Pancreas (tissue), 10 donors: ENCODE data around the gene CHST11. TPM values are rescaled to one million over a fixed set of nuclear protein-coding genes. Genes with fewer than 3 reads are reported as not detected.
"Not testable (repeated sequence)": the region's sequence is repeated elsewhere in the genome, so short reads cannot be mapped to it uniquely, and the experiment has no call there.

Experiments
- ATAC-seq, 4 donors: fragments of 200-7000 bp; cut with Tn5 transposase; one replicate each; pipeline versions ENCODE4 v1.8.0 to v1.9.1; 2020; ENCODE audit warnings: mild to moderate bottlenecking in 4 of 4, moderate library complexity in 4 of 4
- DNase-seq, 6 donors: peaks; one replicate each; pipeline ENCODE4 v3.0.0-alpha.2; 2020
- FAIRE-seq: peaks from 2 replicates; lab custom pipeline; 2012; peaks lifted over from hg19 to GRCh38; lab: Jason Lieb, UNC
- H3K27ac ChIP-seq, 4 donors: fragments of 200-600 bp; sonication (generic); 1 replicate in 3 of 4; 2 replicates in 1 of 4; pipeline versions ENCODE4 v1.5.0 to v1.8.0; 2020
- H3K27me3 ChIP-seq, 4 donors: fragments of 200-600 bp; one replicate each; pipeline ENCODE4 v1.8.0; 2021
- H3K36me3 ChIP-seq, 3 donors: fragments of 200-600 bp; sonication (generic) in 1 of 3; one replicate each; pipeline versions ENCODE4 v1.5.0 to v1.8.0; 2020 to 2021
- H3K4me1 ChIP-seq, 3 donors: fragments of 200-600 bp; one replicate each; pipeline ENCODE4 v1.8.0; 2021
- H3K4me3 ChIP-seq, 4 donors: fragments of 200-600 bp; sonication (generic) in 2 of 4; one replicate each; pipeline versions ENCODE4 v1.5.0 to v1.8.0; 2020 to 2021
- H3K9me3 ChIP-seq, 4 donors: fragments of 200-600 bp; one replicate each; pipeline ENCODE4 v1.8.0; 2021
- WGBS, 2 donors: extraction: QIAGEN DNeasy Blood & Tissue Kit; methylation state at CpG; one replicate each; pipeline ENCODE4 v1.1.7; 2013; 5-methylcytosine and 5-hydroxymethylcytosine counted together
- intact Hi-C, 3 donors: fragments of 100-400 bp; cut with DNase I; formaldehyde crosslinking; loops; one replicate each; pipeline versions ENCODE4 v1.11.1 to v1.14.2; 2022
- polyA plus RNA-seq, 2 donors: library from polyadenylated mRNA; stranded (reverse); fragments of 200-250 nt; gene quantifications; one replicate each; pipeline ENCODE4 v1.2.3, GENCODE V29; 2013
- total RNA-seq, 6 donors: library from RNA; stranded (reverse); fragmentation: NEBNext Ultra II Directional in 4 of 6; extraction: Animal tissue kit (Norgen Biotek cat#: 25700) in 4 of 6; gene quantifications; one replicate each; pipeline versions ENCODE4 v1.2.1 to v1.2.4, GENCODE V29; 2021 to 2023
- TF ChIP-seq, protein P1 (sequence below), 4 donors: fragments of 200-600 bp; sonication (generic) in 3 of 4; IDR thresholded peaks; one replicate each; pipeline versions ENCODE4 v1.5.0 to v1.8.0; 2021; ENCODE audit warnings: antibody characterized with exemption in 4 of 4
- donor health status: healthy with polysubstance abuse.
- donor health status: DM: no; HTN: no; CAD: no; lungs with moderate emphysema.
- donor health status: DM: no; HTN: no; CAD: no.
- donor health status: control.
- donor health status: control.
- donor health status: Bipolar disorder and iron deficiency.
- donor health status: DM: yes; HTN: yes; CAD: no.
- donor health status: DM: no; HTN: no; CAD: no.
- donor health status: DM: no; HTN: no; CAD: no.
- donor health status: DM: yes; HTN: yes; CAD: no.

Gene CHST11
- total and polyA plus RNA-seq, 8 donors = 1.1 to 14.8 (median 7.8) TPM

DNA sequence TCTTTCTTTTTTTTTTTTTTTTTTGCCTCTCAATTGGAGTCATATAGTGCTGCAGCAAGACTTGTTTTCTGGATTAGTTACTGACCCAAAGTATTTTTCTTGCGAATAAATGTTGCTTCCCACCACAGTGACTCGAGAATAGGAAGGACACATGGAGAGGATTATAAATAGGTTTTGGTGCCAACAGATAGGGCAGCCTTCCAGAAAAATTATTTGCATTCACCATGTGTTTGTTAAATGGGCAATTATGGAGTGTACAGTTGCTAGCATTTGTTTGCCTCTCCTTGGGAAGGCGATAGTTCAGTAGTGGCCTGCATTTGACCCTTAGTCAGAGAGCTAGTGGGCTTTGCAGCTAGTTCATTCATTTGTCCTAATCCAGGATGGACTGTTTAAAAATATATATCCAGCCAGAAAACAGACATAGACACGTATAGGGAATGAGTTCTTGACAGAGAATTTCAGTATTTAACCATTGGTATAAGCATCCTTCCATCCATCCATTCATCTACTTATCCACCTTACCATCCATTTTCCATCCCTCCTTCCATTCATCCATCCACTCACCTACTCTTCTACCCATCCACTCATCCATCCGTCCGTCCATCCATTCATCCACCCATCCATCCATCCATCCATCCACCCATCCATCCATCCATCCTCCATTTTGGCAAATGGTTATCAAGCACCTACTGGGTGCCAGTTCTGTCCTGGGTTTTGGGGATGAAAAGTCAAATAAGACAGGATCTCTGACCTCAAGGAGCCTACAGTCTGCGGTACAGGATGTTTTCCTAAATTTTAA, 67.5 kb downstream of the CHST11 start:
- TF ChIP-seq, protein P1, sequence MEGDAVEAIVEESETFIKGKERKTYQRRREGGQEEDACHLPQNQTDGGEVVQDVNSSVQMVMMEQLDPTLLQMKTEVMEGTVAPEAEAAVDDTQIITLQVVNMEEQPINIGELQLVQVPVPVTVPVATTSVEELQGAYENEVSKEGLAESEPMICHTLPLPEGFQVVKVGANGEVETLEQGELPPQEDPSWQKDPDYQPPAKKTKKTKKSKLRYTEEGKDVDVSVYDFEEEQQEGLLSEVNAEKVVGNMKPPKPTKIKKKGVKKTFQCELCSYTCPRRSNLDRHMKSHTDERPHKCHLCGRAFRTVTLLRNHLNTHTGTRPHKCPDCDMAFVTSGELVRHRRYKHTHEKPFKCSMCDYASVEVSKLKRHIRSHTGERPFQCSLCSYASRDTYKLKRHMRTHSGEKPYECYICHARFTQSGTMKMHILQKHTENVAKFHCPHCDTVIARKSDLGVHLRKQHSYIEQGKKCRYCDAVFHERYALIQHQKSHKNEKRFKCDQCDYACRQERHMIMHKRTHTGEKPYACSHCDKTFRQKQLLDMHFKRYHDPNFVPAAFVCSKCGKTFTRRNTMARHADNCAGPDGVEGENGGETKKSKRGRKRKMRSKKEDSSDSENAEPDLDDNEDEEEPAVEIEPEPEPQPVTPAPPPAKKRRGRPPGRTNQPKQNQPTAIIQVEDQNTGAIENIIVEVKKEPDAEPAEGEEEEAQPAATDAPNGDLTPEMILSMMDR (IDR thresholded peaks at IDR 0.05) = no peak
- Histone ChIP-seq H3K9me3 (no peaks in the 10 kb centered on the region), H3K36me3 (no peaks in the 10 kb centered on the region), H3K27ac (peak overlapping the region in 1 of 4 donors; percentile 16), H3K4me1 (peaks cover 9 to 24% (median 12%) of the 10 kb centered on the region in 3 donors), H3K4me3 (no peak overlapping the region), H3K27me3 (no peaks in the 10 kb centered on the region)
- intact Hi-C loops = no loop called here
- no peak for DNase-seq
- 44 to 52% methylated on average over 7 of the region's 7 CpGs for WGBS, 2 donors
- peak; percentile 30 to 63 (median 51) for ATAC-seq
- FAIRE-seq = no peak

DNA sequence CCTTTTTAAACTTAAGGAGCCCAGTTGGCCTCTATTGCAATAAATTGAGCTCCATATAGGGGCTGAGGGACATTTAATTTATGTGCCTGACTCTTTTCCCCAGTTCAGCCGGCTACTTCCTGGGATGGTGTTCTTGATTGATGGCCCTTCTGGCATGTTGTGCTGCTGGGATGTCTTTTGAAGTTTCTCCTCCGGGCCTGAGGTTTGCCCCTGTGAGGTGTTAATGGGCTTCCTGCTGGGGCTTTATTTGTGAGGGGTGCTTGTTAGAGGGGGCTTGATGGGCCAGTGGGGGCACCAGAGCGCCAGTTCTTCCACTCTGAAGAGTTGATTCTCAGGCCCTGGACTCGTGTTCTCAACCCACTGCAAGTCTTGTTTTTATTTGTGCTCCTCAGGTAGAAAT, 69.6 kb downstream of the CHST11 start:
- Histone ChIP-seq H3K9me3 (no peaks in the 10 kb centered on the region), H3K36me3 (no peaks in the 10 kb centered on the region), H3K27me3 (no peaks in the 10 kb centered on the region), H3K4me3 (no peak overlapping the region), H3K4me1 (peaks cover 9 to 24% (median 12%) of the 10 kb centered on the region in 3 donors), H3K27ac (no peak overlapping the region)
- no peak for ATAC-seq
- TF ChIP-seq, protein P1 (IDR thresholded peaks at IDR 0.05) = no peak
- no peak for DNase-seq
- FAIRE-seq = no peak
- WGBS, 2 donors = 73 to 78% methylated on average over 4 of the region's 4 CpGs
- intact Hi-C loops = no loop called here

DNA sequence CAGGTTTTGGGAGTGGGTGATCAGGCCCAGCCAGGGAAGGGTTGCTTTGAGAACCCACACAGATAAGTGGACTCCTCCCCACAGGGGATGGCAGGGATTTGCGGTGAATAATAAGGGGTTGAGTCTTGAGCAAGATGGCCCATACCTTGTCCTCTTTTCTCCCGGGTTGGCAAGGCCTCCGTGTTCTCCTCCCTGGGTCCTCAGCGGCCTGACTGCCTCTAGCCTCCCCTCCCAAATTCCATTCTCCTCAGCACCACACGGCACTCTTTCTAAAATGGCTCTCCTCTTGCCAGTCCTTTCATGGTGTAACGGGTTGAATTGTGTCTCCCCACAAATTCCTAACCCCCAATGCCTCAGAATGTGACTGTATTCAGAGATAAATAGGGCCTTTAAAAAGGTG, 70.0 kb downstream of the CHST11 start:
- TF ChIP-seq, protein P1 (IDR thresholded peaks at IDR 0.05) = no peak
- no peaks in the 10 kb centered on the region for H3K36me3 ChIP-seq
- H3K4me3 ChIP-seq = no peak overlapping the region
- H3K27me3 ChIP-seq = no peaks in the 10 kb centered on the region
- intact Hi-C loops = no loop called here
- DNase-seq (no peak), FAIRE-seq (no peak), ATAC-seq (no peak)
- H3K4me1 ChIP-seq = peaks cover 9 to 24% (median 12%) of the 10 kb centered on the region in 3 donors
- 87 to 90% methylated on average over 6 of the region's 6 CpGs for WGBS, 2 donors
- no peak overlapping the region for H3K27ac ChIP-seq
- H3K9me3 ChIP-seq = no peaks in the 10 kb centered on the region

DNA sequence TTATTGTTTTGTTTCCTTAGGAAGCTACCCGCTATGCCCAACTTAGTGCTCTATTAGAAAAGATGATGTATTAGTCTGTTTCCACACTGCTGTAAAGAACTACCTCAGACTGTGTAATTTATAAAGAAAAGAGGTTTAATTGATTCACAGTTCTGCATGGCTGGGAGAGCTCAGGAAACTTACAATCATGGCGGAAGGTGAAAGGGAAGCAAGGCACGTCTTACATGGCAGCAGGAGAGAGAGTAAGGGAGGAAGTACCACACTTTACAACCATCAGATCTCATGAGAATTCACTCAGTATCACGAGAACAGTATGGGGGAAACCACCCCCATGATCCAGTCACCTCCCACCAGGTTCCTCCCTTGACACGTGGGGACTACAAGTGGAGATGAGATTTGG, 70.9 kb downstream of the CHST11 start:
- 95 to 96% methylated on average over 5 of the region's 5 CpGs for WGBS, 2 donors
- DNase-seq, ATAC-seq, H3K27ac ChIP-seq, H3K27me3 ChIP-seq, H3K9me3 ChIP-seq, FAIRE-seq, H3K4me3 ChIP-seq, intact Hi-C loops, H3K36me3 ChIP-seq: not testable (repeated sequence)
- peaks cover 9 to 24% (median 12%) of the 10 kb centered on the region in 3 donors for H3K4me1 ChIP-seq

DNA sequence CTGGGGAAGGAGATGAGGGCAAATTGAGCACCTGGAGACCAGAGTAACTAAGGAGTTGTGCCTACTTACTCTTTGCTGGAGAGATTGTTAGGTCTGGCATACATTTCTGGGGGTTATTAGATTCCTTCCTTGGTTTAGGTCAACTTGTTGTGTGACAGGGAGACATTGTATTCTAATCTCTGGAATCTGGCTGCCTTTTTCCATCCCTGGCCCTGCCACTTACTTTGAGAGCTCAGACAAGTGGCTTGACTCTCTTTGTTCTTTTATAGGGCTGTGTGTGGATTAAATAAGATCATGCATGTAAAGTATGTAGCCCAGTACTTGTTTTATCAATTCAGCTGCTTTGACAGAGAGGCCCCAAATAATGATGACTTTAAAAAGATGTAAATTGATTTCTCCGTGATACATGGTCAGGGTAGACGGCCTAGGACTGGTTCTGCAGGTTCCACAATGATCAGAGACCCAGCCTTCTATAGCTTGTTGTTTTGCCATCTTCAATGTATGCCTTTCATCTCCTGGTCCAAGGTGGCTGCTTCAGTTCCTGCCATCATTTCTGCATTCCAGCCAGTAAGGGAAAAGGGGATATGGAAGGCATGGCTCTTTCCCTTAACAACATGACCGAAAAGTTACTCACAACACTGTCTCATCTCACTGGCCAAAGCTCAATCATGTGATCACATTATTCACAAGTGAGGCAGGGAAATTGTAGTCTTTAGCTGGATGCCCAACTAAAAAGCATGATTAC, 72.6 kb downstream of the CHST11 start:
- 89 to 91% methylated on average over 3 of the region's 3 CpGs for whole genome bisulfite sequencing, 2 donors
- H3K9me3 ChIP-seq = no peaks in the 10 kb centered on the region
- H3K4me1 ChIP-seq = peaks cover 0 to 16% (median 2%) of the 10 kb centered on the region in 3 donors
- ATAC-seq (no peak), FAIRE-seq (no peak), DNase-seq (no peak)
- no peaks in the 10 kb centered on the region for H3K27me3 ChIP-seq
- TF ChIP-seq, protein P1 (IDR thresholded peaks at IDR 0.05) = no peak
- intact Hi-C loops = no loop called here
- H3K36me3 ChIP-seq = no peaks in the 10 kb centered on the region
- no peak overlapping the region for H3K27ac ChIP-seq
- H3K4me3 ChIP-seq = no peak overlapping the region
